ENCODE data around the gene BTC.
"Not testable (repeated sequence)": the region's sequence is repeated elsewhere in the genome, so short reads cannot be mapped to it uniquely, and the experiment has no call there.

Gene BTC

DNA sequence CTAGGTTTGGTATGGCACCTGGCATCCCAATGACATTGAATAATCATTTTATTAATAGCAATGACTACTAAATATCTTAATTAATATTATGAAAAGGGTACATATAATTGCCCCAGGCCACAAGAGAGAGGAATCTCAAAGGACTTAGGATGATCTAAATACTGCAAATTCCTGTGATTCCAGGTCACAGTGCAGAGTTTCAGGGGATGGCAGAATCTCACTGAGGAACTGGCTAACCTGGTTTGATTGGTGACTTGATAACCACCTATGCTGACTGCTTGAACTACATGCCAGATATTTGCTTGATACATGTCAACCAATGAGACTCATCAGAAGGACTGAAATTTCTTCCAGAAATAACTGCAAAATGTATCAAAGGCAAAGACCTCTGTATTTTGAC is 37.2 kb downstream of the BTC start:
- no peak for DNase-seq

DNA sequence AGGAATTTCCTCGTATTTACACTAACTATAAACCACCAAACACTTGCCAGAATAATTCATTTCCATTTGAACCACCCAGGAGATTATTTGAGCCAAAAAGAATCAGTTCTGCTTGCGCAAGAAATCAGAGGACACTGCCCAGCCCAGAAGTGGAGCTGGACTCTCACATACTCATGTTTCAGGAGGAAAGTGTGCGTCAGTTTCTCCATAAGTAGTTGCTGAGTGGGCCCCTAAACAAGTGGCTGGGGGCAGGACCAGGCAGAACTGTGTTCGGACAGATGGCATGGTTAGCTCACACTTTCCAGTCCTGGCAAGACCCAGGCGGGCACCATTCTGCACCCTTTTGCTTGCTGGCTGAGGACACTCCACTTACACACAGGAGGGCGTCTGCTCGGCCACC is 38.8 kb downstream of the BTC start:
- no peak for DNase-seq

DNA sequence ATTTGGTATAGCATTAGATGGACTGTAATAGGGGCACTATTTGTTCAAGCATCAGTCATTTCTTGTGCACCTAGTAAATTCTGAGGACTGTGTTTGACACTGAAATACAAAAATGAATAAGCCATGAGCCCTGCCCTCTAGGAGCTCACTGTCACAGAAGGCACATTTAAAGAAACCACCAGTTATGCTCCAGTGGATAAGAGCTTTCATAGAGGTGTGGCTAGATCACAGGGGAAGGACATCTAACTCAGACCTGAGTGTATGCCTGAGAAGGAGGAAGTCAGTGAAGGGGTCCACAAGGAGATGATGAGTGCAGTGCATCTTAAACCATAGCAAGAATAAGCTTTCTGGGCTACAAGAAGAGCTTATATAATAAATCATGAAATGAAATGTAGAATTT is 40.1 kb downstream of the BTC start:
- DNase-seq = no peak

DNA sequence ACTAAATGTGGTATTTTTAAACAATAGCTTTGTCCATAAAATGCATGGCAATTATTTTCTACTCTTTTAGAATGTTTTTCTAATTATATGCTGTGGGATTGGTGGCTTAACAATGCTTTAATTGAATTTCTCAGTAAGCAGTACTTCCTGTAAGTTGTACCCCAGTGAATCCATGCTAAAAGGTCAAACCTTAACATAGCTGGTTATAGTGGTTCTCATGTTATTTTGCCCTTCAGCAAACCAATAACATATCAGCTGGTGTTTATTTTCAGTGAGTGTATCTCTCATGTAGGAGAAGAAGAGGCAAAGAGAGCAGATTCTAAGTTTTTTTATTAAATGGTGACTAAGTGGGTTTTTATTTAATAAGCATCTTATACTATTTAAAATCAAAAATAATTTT is 41.5 kb downstream of the BTC start:
- DNase-seq = no peak

DNA sequence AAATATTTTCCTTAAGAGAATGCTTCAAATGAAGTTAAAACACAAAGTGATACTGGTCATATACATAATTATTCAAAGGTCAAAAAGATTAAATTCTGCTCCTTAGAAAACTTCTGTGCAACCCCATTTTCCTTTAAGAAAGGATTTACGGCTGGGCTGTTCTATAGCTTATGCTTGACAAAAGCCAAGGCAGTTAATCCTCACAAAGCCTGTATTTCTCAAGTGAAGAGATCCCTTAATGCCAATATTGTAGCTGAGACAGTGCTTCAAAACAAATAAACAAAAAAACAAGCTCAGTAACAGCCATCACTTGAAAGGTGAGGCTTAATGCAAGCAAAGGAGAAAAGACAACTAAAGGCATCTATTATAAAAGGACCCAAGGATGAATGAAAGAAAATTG is 42.5 kb downstream of the BTC start:
- DNase-seq = no peak

DNA sequence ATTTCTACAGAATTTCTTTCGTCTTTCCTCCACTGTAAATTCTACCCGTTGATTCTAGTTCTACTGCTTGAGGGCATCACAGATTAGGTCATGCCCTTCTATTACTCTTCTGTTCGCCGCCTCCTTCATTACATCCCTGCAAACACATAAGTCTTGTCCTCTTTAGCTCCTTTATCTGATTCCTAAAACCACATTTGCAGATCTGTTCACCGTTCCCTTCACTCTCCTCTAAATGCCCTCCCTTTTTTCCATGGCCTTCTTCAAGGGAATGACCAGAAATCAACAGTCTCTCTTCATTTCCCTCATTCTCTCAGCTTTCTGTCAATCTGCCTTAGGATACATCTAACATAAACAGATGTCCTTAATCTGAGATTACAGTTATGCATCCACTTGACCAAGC is 43.1 kb downstream of the BTC start:
- DNase-seq = no peak

DNA sequence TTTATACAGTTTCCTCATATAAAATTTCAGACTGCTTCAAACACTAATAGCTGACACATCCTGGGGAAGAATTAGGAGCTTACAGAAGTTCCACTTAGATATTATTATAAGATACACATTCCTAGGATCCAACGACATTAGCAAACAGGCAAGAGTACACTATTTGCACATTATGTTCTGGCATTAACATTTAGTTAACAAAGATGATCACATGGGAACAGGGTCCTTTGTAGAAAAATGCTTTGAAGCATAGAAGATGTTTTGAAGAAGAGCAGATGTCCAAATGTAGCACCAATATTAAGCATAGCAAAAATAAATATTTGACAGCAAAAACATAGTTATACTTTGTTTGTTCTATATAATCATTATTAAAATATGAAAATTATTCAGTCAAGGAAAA is 52.1 kb downstream of the BTC start:
- DNase-seq = no peak

DNA sequence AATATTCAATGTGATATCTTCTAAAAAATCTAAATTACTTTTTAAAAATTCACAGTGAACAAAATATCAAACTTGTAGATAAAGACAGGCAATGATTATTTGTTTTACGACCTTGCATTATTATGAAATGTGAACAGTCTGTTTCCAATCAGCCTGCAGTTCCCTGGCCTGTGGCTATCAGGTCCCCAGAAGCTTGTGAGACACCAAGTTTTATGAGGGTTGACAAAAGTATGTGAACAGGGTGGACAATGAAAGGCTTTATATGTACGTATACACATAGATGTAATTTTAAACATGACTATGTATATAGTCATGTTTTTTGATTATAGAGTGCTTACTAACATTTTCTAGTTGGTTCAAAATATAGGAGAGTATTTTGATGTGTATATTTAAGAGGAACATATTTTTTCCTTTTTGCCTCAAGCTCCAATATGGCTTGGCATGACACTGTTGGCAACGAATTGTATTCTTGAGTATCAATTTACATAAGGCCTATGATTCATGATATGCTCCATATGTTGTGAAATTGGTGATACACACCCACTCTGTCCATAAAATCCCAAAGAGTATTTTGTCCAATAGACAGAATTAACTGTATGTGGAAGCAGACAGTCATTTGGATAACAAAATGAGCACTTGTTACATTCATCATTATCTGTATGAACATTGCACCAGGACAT is 55.7 kb downstream of the BTC start:
- DNase-seq = no peak

DNA sequence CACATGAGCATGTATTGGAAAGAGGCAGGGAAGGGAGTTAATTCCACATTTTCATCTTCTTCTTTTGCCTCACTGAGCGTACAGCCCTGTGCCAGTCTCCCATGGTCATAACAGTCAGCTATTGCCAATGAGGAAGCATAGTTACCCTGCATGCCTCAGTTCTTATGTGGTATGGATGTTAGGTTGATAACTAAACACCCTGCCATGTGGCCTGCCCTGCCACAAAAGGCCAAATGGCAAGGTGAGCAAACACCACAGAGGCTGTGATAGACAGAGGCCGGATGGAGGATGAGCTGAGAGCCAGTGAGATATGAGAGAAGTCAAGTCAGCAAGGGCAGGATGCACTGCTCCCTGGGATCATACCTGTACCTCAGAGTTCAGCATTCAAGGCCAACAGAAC is 59.3 kb downstream of the BTC start:
- no peak for DNase-seq

DNA sequence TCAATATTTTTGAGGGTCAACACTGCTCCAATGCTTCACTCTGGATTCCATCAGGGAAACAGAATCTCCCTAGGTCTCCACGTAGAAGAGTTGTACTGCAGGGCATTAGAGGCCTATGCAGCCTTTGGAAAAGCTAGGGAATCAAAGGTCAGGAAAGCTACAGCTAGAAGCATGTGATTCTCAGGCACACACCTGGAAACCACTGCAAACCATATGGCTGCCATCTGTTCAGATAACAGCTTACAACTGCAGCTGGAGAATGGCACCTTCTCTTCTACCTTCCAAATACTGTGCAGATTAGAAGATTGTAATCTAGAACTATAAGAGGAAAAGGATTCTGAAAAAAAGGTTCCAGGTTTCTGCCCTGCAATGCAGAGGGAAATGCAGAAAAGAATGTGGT is 60.6 kb downstream of the BTC start:
- DNase-seq = no peak

DNA sequence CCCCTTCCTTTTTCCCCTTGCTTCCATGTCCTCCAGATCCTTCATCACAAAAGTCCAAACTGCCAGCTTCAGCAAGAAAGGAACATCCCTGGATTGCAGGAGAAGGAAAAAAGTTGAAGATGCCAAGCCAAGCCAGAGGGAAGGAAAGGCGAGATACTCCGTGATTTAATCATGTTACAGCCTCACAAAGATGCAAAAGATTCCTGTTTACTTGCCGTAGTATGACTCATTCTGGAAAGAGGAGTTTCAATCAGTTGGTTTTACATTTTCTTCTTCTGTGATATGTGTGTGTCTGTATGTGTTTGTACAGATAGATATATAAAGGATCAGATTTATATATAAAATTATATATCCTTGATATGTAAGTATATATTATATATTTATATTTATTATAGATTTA is 69.3 kb downstream of the BTC start:
- DNase-seq = no peak

DNA sequence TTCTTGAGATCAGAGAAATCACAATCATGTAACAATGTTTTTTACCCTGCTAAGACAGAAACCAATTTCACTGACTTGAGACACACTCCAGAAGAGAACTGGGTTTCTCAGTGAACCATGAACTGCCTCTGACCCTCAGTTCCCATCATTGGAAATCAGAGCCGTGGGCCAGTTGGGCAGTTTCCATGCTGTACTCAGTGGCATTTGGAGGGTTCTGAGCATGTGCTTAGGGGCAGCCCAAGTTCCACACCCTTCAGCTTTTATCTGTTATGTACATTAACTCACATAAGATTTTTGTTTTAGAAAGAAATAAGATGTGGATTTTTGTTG is 77.9 kb downstream of the BTC start:
- DNase-seq = no peak

DNA sequence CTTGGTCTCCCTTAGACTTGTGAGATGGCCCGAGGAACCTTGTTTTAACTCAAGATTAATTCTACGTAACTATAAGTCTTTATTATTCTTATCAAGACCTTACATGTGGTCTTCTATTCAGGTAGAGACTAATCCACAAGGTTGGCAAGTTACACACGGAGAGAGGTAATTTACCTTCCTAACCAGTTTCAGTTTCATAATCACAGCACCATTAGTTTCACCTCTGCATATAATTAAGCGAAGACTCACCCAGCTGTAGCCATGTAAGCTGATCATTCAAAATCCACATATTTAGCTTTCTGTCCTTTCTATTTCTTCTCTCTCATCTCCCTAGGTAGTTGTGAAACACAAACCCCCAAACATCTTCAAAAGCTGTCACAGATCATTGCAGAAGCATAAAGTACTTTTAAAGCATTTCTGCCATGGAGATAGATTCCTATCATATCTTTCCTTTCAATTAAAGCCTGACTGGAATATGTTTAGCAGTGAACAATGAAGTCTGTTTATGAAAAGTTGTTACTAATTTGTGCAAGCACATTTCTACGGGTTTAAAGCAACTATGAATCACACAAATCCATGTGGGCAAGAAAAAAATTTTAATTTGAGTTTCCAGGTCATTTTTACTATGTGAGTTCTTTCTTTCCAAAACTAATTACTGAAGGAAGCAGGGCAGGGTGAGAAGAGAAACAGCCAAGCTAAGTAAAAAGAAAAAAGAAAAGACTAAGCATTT is 78.5 kb downstream of the BTC start:
- no peak for DNase-seq

DNA sequence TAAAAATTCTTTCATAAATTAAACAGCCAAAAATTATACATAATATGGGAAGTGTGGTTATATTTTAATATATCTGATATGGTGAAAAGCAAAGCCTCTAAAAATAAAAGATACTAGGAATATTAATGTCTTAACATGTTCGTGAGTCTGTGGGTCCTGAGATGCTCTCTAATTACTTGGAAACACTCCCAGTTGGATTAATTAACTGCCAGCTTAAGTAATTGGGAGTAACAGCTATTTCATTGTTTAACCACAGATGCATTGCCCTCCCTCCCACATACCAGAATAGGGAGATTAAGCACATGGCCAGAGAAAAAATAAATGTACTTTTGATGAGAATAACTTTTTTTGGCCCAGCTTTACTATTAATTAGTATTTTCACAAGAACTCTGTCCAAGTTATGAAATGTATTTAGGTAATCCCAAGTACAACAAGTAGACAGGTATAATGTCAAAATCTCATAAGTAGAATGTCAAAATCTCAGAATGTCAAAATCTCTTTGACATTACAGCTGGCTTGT is 79.7 kb downstream of the BTC start:
- no peak for DNase-seq

DNA sequence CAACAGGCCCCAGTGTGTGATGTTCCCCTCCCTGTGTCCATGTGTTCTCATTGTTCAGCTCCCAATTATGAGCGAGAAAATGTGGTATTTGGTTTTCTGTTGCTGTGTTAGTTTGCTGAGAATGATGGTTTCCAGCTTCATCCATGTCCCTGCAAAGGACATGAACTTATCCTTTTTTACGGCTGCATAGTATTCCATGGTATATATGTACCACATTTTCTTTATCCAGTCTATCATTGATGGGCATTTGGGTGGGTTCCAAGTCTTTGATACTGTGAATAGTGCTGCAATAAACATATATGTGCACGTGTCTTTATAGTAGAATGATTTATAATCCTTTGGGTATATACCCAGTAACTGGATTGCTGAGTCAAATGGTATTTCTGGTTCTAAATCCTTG is 86.2 kb downstream of the BTC start:
- DNase-seq = not testable (repeated sequence)

Data from NCI-H146 (cell line).